ENCODE measurements around the gene OR3A2.
"Not testable (repeated sequence)": the region's sequence is repeated elsewhere in the genome, so short reads cannot be mapped to it uniquely, and the experiment has no call there.

Gene OR3A2

GRCh38 chr17:3378321-3378720 is 7.8 kb downstream of the OR3A2 start:
- Mint-ChIP-seq H3K4me1 (peaks cover 0 to 5% of the 10 kb centered on the region in 2 donors), H3K27ac (no peak overlapping the region), H3K4me3 (no peak overlapping the region), H3K36me3 (peaks cover 0 to 8% of the 10 kb centered on the region in 2 donors), H3K27me3 (peaks cover 35 to 39% of the 10 kb centered on the region in 2 donors), H3K9me3 (peaks cover 9 to 15% of the 10 kb centered on the region in 2 donors)
- DNase-seq (no peak), ATAC-seq (replicated peaks) (no peak)

DNA sequence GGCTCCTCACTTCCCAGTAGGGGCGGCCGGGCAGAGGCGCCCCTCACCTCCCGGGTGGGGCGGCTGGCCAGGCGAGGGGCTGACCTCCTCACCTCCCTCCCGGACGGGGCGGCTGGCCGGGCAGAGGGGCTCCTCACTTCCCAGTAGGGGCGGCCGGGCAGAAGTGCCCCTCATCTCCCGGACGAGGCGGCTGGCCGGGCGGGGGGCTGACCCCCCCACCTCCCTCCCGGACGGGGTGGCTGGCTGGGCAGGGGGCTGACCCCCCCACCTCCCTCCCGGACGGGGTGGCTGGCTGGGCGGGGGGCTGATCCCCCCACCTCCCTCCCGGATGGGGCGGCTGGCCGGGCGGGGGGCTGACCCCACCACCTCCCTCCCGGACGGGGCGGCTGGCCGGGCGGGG is 14.9 kb downstream of the OR3A2 start:
- not testable (repeated sequence) for DNase-seq, H3K27ac Mint-ChIP-seq

GRCh38 chr17:3342782-3343181 is 43.3 kb downstream of the OR3A2 start:
- H3K27ac Mint-ChIP-seq; H3K4me3 Mint-ChIP-seq; ATAC-seq (replicated peaks); DNase-seq; H3K36me3 Mint-ChIP-seq: not testable (repeated sequence)
- Mint-ChIP-seq H3K9me3 (peaks cover 3 to 11% of the 10 kb centered on the region in 2 donors), H3K27me3 (peaks cover 15 to 19% of the 10 kb centered on the region in 2 donors), H3K4me1 (peaks cover 8 to 18% of the 10 kb centered on the region in 2 donors)

More for the DNA sequence above, 14.9 kb downstream of the OR3A2 start:
- H3K4me3 Mint-ChIP-seq; H3K36me3 Mint-ChIP-seq; ATAC-seq (replicated peaks); H3K4me1 Mint-ChIP-seq: not testable (repeated sequence)
- Mint-ChIP-seq H3K27me3 (peaks cover 19 to 23% of the 10 kb centered on the region in 2 donors), H3K9me3 (peaks cover 19 to 27% of the 10 kb centered on the region in 2 donors)

DNA sequence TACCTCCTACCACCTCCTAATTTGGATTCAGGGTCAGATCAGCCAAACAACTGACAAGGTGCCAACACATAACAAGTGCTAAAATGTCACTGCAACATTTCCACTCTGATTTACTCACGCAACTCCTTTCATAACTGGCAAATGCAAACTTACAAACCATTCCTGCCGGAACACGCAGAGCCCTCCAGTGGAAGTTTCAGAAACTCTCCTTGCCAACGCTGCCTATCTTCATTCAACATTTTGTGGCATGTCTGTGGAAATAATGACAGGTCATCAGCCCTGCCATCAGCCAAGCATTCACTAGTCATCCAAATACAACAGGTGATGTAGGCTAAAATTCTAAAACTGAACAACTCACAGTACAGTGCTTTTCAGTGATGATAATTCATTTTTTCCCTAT is 50.2 kb downstream of the OR3A2 start:
- peaks cover 9 to 10% of the 10 kb centered on the region in 2 donors for H3K9me3 Mint-ChIP-seq
- H3K4me1 Mint-ChIP-seq = peaks cover 8 to 18% of the 10 kb centered on the region in 2 donors
- no peak overlapping the region for H3K4me3 Mint-ChIP-seq
- H3K36me3 Mint-ChIP-seq = peaks cover 5 to 6% of the 10 kb centered on the region in 2 donors
- H3K27me3 Mint-ChIP-seq = peaks cover 6 to 7% of the 10 kb centered on the region in 2 donors
- DNase-seq (no peak), ATAC-seq (replicated peaks) (no peak)
- H3K27ac Mint-ChIP-seq = no peak overlapping the region

DNA sequence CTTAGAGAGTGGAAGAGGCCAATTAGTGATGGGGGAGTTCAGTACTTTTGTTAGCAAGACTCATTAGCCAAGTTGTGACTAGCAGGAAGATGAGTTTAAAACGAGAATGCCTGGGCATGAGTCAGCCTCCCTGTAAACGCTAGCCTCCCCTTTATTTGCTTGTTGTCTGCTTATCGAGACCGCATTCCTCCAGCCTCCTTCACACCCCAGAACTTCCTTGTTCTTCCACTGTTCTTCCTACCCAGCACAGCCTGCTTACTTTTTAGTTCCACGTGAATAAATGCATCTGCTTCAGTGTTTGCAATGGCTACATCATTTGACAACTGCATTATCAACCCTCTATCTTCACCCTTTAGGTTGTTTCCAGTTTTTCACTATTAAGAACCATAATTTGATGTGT is 67.8 kb downstream of the OR3A2 start:
- peaks cover 5 to 13% of the 10 kb centered on the region in 2 donors for H3K27me3 Mint-ChIP-seq
- no peak for ATAC-seq (replicated peaks)
- no peaks in the 10 kb centered on the region for H3K36me3 Mint-ChIP-seq
- H3K4me3 Mint-ChIP-seq = no peak overlapping the region
- H3K27ac Mint-ChIP-seq = no peak overlapping the region
- H3K9me3 Mint-ChIP-seq = peaks cover 0 to 1% of the 10 kb centered on the region in 2 donors
- DNase-seq = no peak
- peaks cover 2 to 5% of the 10 kb centered on the region in 2 donors for H3K4me1 Mint-ChIP-seq

DNA sequence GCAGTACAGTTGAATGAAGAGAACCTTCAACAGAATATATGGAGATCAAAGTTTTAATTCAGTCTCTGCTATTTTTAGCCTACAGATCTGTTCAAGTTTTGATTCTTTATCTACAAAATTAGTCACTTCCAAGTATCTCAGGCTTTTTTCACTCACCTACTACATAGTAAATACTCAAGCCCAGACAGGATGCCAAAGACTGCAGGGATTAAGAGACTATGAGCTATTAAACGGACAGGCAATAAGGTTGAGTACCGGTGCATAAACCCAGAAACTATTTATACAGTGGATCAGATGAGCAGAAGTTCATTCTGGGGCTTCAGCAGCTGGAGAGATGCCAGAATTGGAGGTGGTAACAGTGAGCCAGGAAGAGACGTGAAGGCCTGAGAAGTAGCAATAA is 69.3 kb downstream of the OR3A2 start:
- H3K36me3 Mint-ChIP-seq = no peaks in the 10 kb centered on the region
- H3K9me3 Mint-ChIP-seq = peaks cover 0 to 1% of the 10 kb centered on the region in 2 donors
- peaks cover 0 to 5% of the 10 kb centered on the region in 2 donors for H3K27me3 Mint-ChIP-seq
- no peak overlapping the region for H3K27ac Mint-ChIP-seq
- no peak overlapping the region for H3K4me3 Mint-ChIP-seq
- H3K4me1 Mint-ChIP-seq = peaks cover 2 to 5% of the 10 kb centered on the region in 2 donors
- ATAC-seq (replicated peaks) (no peak), DNase-seq (no peak)

GRCh38 chr17:3308603-3309002 is 77.5 kb downstream of the OR3A2 start:
- H3K36me3 Mint-ChIP-seq = no peaks in the 10 kb centered on the region
- H3K4me1 Mint-ChIP-seq = no peaks in the 10 kb centered on the region
- H3K4me3 Mint-ChIP-seq = no peak overlapping the region
- ATAC-seq (replicated peaks) = no peak
- no peak for DNase-seq
- H3K9me3 Mint-ChIP-seq = no peaks in the 10 kb centered on the region
- no peak overlapping the region for H3K27ac Mint-ChIP-seq
- H3K27me3 Mint-ChIP-seq = peaks cover 0 to 9% of the 10 kb centered on the region in 2 donors

- Mint-ChIP-seq H3K9me3 (peaks cover 0 to 7% of the 10 kb centered on the region in 2 donors), H3K4me3 (no peak within 1 kb of the TSS), H3K27ac (no peak within 1 kb of the TSS), H3K36me3 (no peaks in the 10 kb centered on the region), H3K4me1 (no peaks in the 10 kb centered on the region), H3K27me3 (peaks cover 17 to 18% of the 10 kb centered on the region in 2 donors)
- no peak for DNase-seq
- no peak for ATAC-seq (replicated peaks)
These were observed 87.8 kb downstream of the OR3A2 start, which contains the start of gene OR3A1 for GRCh38 chr17:3298260-3298659. Gene OR3A1 (minus strand): TSS chr17:3298360. CDS start chr17:3292582, 5,778 bp downstream.

DNA sequence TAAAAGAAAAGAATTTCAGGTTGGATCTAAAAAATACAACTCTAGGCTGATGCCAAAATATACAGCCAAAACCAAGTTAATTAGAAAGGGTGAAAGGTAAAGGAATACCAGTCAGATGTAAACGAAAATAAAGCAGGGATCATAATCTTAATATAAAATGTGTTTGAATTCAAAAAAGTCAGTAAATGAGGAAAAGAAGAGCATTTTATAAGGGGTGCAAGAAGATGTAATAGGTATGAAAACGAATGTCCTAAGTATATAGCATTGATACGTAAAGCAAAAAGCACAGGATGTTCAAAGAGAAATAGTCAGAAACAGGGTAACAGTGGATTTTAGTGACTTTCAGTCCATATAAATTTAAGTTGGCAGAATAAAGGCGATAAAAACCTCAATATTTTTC is 90.5 kb downstream of the OR3A2 start:
- Mint-ChIP-seq H3K4me3 (no peak overlapping the region), H3K4me1 (no peaks in the 10 kb centered on the region), H3K9me3 (peaks cover 4 to 6% of the 10 kb centered on the region in 2 donors), H3K27me3 (peaks cover 30% of the 10 kb centered on the region in 2 donors), H3K36me3 (peaks cover 0 to 2% of the 10 kb centered on the region in 2 donors), H3K27ac (no peak overlapping the region)
- ATAC-seq (replicated peaks) (no peak), DNase-seq (no peak)

GRCh38 chr17:3293548-3293947 is 92.6 kb downstream of the OR3A2 start:
- H3K4me1 Mint-ChIP-seq; H3K36me3 Mint-ChIP-seq; DNase-seq; ATAC-seq (replicated peaks); H3K9me3 Mint-ChIP-seq; H3K4me3 Mint-ChIP-seq; H3K27ac Mint-ChIP-seq: not testable (repeated sequence)
- H3K27me3 Mint-ChIP-seq = peaks cover 30 to 37% of the 10 kb centered on the region in 2 donors

DNA sequence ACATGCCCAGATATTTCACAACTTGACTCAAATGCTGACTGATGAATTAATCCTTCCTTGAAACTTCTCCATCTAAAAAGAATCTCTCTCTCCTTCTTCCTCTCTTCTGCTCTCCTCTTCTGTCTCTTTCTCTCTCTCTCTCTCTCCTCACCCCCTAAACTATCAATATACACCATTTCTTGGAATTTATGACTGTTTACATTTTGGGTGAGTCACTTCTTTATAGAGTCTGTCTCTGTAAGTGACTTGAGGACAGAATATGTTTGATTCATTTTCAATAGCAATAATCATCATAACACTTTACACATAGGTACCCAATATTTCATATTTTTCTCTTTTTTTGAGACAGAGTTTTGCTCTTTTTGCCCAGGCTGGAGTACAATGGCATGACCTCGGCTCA is 103.2 kb downstream of the OR3A2 start:
- ATAC-seq (replicated peaks) (no peak), DNase-seq (no peak)
- no peak overlapping the region for H3K27ac Mint-ChIP-seq
- H3K4me3 Mint-ChIP-seq = no peak overlapping the region
- peaks cover 0 to 3% of the 10 kb centered on the region in 2 donors for H3K36me3 Mint-ChIP-seq
- H3K27me3 Mint-ChIP-seq = peaks cover 13 to 19% of the 10 kb centered on the region in 2 donors
- H3K4me1 Mint-ChIP-seq = no peaks in the 10 kb centered on the region
- peaks cover 4% of the 10 kb centered on the region in 2 donors for H3K9me3 Mint-ChIP-seq

GRCh38 chr17:3276126-3276525 is 110.0 kb downstream of the OR3A2 start:
- H3K4me1 Mint-ChIP-seq = no peaks in the 10 kb centered on the region
- H3K9me3 Mint-ChIP-seq = peaks cover 5 to 10% of the 10 kb centered on the region in 2 donors
- ATAC-seq (replicated peaks) = no peak
- peaks cover 6 to 9% of the 10 kb centered on the region in 2 donors for H3K27me3 Mint-ChIP-seq
- H3K27ac Mint-ChIP-seq = no peak overlapping the region
- no peak overlapping the region for H3K4me3 Mint-ChIP-seq
- DNase-seq = no peak
- H3K36me3 Mint-ChIP-seq = peaks cover 4 to 6% of the 10 kb centered on the region in 2 donors

DNA sequence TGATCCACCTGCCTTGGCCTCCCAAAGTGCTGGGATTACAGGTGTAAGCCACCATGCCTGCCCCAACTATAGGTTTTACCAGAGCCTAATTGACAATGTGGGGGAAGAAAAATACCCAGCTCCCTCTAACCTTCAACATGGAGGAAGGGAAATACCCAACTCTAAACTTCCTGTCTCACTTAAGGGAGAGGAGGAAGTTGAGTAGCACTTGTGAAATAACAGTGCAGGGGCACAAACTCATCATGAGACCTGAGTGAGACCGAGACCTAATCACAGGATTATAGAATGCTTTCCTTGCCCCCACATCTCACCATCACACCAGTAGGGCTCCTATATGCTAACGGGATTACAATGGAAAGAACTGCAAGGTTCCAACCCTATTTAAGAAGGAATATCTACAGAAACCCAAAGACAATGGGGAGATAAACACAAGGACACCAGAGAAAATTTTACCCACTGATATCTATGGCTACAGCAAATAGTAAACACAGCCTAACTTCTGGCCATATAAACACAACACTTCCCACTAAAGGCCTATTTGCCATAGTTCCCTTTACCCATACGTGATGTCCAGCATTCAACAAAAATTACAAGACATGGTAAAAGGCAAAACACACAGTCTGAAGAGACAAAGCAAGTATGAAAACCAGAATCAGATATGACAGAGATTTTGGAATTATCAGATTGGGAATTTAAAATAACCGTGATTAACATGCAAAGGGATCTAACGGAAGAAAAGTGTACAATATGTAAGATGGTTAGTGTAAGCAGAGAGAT is 114.8 kb downstream of the OR3A2 start:
- ATAC-seq (replicated peaks) (peak in 1 of 2 donors; percentile 31), DNase-seq (no peak)
- H3K4me1 Mint-ChIP-seq = no peaks in the 10 kb centered on the region
- no peak overlapping the region for H3K4me3 Mint-ChIP-seq
- H3K27me3 Mint-ChIP-seq = peaks cover 12 to 22% of the 10 kb centered on the region in 2 donors
- peaks cover 3 to 4% of the 10 kb centered on the region in 2 donors for H3K36me3 Mint-ChIP-seq
- H3K27ac Mint-ChIP-seq = no peak overlapping the region
- H3K9me3 Mint-ChIP-seq = peaks cover 9 to 13% of the 10 kb centered on the region in 2 donors

GRCh38 chr17:3260600-3260999 is 125.5 kb downstream of the OR3A2 start:
- no peak for ATAC-seq (replicated peaks)
- no peak overlapping the region for H3K4me3 Mint-ChIP-seq
- no peak overlapping the region for H3K27ac Mint-ChIP-seq
- peaks cover 18 to 27% of the 10 kb centered on the region in 2 donors for H3K27me3 Mint-ChIP-seq
- H3K4me1 Mint-ChIP-seq = no peaks in the 10 kb centered on the region
- H3K9me3 Mint-ChIP-seq = no peaks in the 10 kb centered on the region
- no peak for DNase-seq
- no peaks in the 10 kb centered on the region for H3K36me3 Mint-ChIP-seq

- ATAC-seq (replicated peaks) (no peak), DNase-seq (no peak)
- Mint-ChIP-seq H3K4me1 (no peaks in the 10 kb centered on the region), H3K36me3 (no peaks in the 10 kb centered on the region), H3K27ac (no peak overlapping the region), H3K27me3 (peaks cover 17 to 24% of the 10 kb centered on the region in 2 donors), H3K4me3 (no peak overlapping the region), H3K9me3 (no peaks in the 10 kb centered on the region)
These were observed 125.9 kb downstream of the OR3A2 start for GRCh38 chr17:3260163-3260562.

All from stimulated activated naive B cell treated with anti-CD40 and anti-IgM and Interleukin-4, amounts not matched to agents 10 μg/mL and 1 μg/mL and 100 μg/mL, for 72 hours (primary cell).